ENCODE data around the gene NARS2.

- TF ChIP-seq CTCF (IDR thresholded peaks at IDR 0.05) (no peak), POLR2A (IDR thresholded peaks at IDR 0.05) (no peak)
Observed at GRCh38 chr11:78474451-78474850, 100.2 kb downstream of the NARS2 start.

All from gastroesophageal sphincter (tissue), 3 donors.